ENCODE data around the gene PTPRE. TPM values are rescaled to one million over a fixed set of nuclear protein-coding genes. Genes with fewer than 3 reads are reported as not detected.
A peak's percentile ranks its signal among the peaks of the same experiment; 100 is the strongest.

The PTPRE gene
- total and polyA plus RNA-seq, 10 of the 15 experiments (the other 5 are each of a cell fraction or from before 2014, with no cell fraction given), result 2.9 to 7.6 (median 5.8) TPM

DNA sequence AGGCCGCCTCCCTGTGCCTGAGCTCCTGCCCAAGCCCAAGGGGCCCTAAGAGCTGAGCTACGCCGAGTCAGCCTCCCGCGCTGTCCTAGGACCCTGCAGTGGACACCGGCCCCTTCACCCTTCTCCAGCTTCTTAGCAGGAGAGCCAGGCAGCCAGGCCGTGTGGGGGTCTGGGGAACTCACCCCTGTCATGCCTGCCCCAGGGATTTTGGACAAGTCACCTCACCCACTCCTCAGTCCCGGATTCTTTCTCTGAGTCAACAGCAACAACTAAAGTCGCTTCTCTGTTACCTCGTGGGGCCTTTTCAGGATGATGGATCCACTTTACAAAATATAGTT lies 140.0 kb downstream of the PTPRE start (continued):
- TF ChIP-seq MTA2 (IDR thresholded peaks at IDR 0.05; ENCODE audit: low read depth), result no peak

DNA sequence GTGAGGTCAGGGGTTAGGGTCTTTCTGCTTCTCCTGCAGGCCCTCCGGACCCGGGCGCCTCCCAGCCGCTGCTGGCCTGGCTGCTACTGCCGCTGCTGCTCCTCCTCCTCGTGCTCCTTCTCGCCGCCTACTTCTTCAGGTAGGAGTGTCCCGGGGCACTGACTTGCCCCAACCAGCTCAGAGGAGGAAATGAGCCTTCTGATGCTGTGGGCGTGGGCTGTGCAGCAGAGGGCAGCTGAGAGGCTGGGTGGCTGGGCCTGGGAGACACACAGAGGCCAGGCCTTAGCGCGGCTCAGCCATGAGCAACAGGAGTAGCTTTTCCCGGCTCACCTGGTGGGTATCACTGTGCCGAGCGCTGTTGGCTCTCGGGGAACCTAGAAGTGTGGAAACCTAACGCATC lies 140.4 kb downstream of the PTPRE start:
- Histone ChIP-seq H4K20me1 (ENCODE audit: control insufficient read depth, insufficient read depth) (no peaks in the 10 kb centered on the region), H3K9me3 (replicated peaks; ENCODE audit: control insufficient read depth, insufficient read depth, low read length) (no peaks in the 10 kb centered on the region), H3K4me2 (ENCODE audit: control insufficient read depth, insufficient read depth) (peak overlapping the region; percentile 73), H3K9ac (ENCODE audit: control insufficient read depth, insufficient read depth, low read length) (peak overlapping the region; percentile 61), H3K27me3 (replicated peaks in 1 of 2; ENCODE audit: control insufficient read depth in 2 of 2, insufficient read depth in 2 of 2, low read length in 1 of 2) (no peaks in the 10 kb centered on the region), H3K4me1 (ENCODE audit: control insufficient read depth, insufficient read depth, low read length) (peaks cover 30% of the 10 kb centered on the region), H3K27ac (ENCODE audit: control insufficient read depth, insufficient read depth) (peak overlapping the region; percentile 54), H3K36me3 (ENCODE audit: control insufficient read depth in 2 of 2, insufficient read depth in 2 of 2, low read length in 1 of 2) (peaks cover 2% of the 10 kb centered on the region in 2 experiments; a peak in 2 of 4 replicates), H3K4me3 (peak overlapping the region; percentile 70), H2AFZ (ENCODE audit: control insufficient read depth, low read depth, low read length) (peak overlapping the region; percentile 84), H3K79me2 (ENCODE audit: control insufficient read depth, insufficient read depth, low read length) (peaks cover 7% of the 10 kb centered on the region)
- intact Hi-C loops (cut with micrococcal nuclease; ENCODE audit: unreplicated experiment), result loop anchor here (1.0 kb wide), 1 partner anchor 17 kb away; no protein-coding TSS in a partner anchor
- DNase-seq (ENCODE audit: low read depth, low spot score), result peak; percentile 63
- 1% methylated on average over 17 of the region's 17 CpGs for WGBS (ENCODE audit: insufficient coverage, insufficient replicate concordance, low lambda C conversion rate, missing lambda C conversion rate)
- peak; percentile 99 for ATAC-seq
- SMC1A ChIA-PET (ENCODE audit: uncharacterized antibody, unreplicated experiment), result interaction anchor here (0.6 to 8.7 kb wide), 11 partner anchors 12 to 273 kb away, joined by 3 to 116 read pairs (median 4); no protein-coding TSS in a partner anchor
- CTCF ChIA-PET, result interaction anchor here (1.1 to 5.9 kb wide), 8 partner anchors 12 to 102 kb away, joined by 3 to 52 read pairs (median 7); no protein-coding TSS in a partner anchor
- POLR2A ChIA-PET, result interaction anchor here (0.7 to 6.4 kb wide), 5 partner anchors 11 to 80 kb away, joined by 3 to 117 read pairs (median 4); no protein-coding TSS in a partner anchor
- peak; percentile 81 for FAIRE-seq
- BruUV-seq (replicated peaks), result no TSS peak
- RAD21 ChIA-PET (ENCODE audit: unreplicated experiment), result interaction anchor here (1.1 to 3.8 kb wide), 5 partner anchors 11 to 101 kb away, joined by 3 to 82 read pairs (median 11); no protein-coding TSS in a partner anchor
- in situ Hi-C loops (cut with MboI), result no loop called here
- no peak for TF ChIP-seq YBX1 (IDR thresholded peaks at IDR 0.05)
- TF ChIP-seq NFXL1 (IDR thresholded peaks at IDR 0.05; ENCODE audit: borderline replicate concordance), result no peak
- TF ChIP-seq WRNIP1 (IDR thresholded peaks at IDR 0.05; ENCODE audit: borderline replicate concordance, low read depth, low read length), result no peak
- TF ChIP-seq ZZZ3 (IDR thresholded peaks at IDR 0.05; ENCODE audit: control insufficient read depth, insufficient read length, low read depth), result no peak
- TF ChIP-seq ZNF384 (IDR thresholded peaks at IDR 0.05; ENCODE audit: borderline replicate concordance, low read depth, low read length), result no peak
- TF ChIP-seq STAT3 (IDR thresholded peaks at IDR 0.05; ENCODE audit: low read depth, low read length), result no peak
- TF ChIP-seq BMI1 (IDR thresholded peaks at IDR 0.05; ENCODE audit: borderline replicate concordance), result no peak
- no peak for TF ChIP-seq GABPA (IDR thresholded peaks at IDR 0.05; ENCODE audit: low read depth)
- TF ChIP-seq SRF (IDR thresholded peaks at IDR 0.05; ENCODE audit: low read depth in 2 of 2, low read length in 2 of 2), result no peak
- TF ChIP-seq MEF2A (IDR thresholded peaks at IDR 0.05; ENCODE audit: insufficient read depth, low read depth, low read length), result no peak
- TF ChIP-seq RAD21 (IDR thresholded peaks at IDR 0.05; ENCODE audit: insufficient read depth, low read depth, low read length), result no peak
- no peak for TF ChIP-seq LARP7 (IDR thresholded peaks at IDR 0.05)
- TF ChIP-seq SREBF2 (IDR thresholded peaks at IDR 0.05; ENCODE audit: low read length), result no peak
- no peak for TF ChIP-seq CEBPZ (IDR thresholded peaks at IDR 0.05; ENCODE audit: low read depth, low read length)
- TF ChIP-seq, protein P1, sequence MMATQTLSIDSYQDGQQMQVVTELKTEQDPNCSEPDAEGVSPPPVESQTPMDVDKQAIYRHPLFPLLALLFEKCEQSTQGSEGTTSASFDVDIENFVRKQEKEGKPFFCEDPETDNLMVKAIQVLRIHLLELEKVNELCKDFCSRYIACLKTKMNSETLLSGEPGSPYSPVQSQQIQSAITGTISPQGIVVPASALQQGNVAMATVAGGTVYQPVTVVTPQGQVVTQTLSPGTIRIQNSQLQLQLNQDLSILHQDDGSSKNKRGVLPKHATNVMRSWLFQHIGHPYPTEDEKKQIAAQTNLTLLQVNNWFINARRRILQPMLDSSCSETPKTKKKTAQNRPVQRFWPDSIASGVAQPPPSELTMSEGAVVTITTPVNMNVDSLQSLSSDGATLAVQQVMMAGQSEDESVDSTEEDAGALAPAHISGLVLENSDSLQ (IDR thresholded peaks at IDR 0.05), result no peak
- TF ChIP-seq ESRRA (IDR thresholded peaks at IDR 0.05; ENCODE audit: low read length), result no peak
- TF ChIP-seq HDGF (IDR thresholded peaks at IDR 0.05), result peak; percentile 88; the same call in 1 of the 2 replicates
- no peak for TF ChIP-seq ZNF207 (IDR thresholded peaks at IDR 0.05; ENCODE audit: borderline replicate concordance)
- TF ChIP-seq, protein P2, sequence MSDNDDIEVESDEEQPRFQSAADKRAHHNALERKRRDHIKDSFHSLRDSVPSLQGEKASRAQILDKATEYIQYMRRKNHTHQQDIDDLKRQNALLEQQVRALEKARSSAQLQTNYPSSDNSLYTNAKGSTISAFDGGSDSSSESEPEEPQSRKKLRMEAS (IDR thresholded peaks at IDR 0.05; ENCODE audit: low read depth, low read length), result peak; percentile 67; the same call in 1 of the 2 replicates
